Measurements from ENCODE around the gene SAMD4B.
"Not testable (repeated sequence)": the region's sequence is repeated elsewhere in the genome, so short reads cannot be mapped to it uniquely, and the experiment has no call there.

Gene SAMD4B

DNA sequence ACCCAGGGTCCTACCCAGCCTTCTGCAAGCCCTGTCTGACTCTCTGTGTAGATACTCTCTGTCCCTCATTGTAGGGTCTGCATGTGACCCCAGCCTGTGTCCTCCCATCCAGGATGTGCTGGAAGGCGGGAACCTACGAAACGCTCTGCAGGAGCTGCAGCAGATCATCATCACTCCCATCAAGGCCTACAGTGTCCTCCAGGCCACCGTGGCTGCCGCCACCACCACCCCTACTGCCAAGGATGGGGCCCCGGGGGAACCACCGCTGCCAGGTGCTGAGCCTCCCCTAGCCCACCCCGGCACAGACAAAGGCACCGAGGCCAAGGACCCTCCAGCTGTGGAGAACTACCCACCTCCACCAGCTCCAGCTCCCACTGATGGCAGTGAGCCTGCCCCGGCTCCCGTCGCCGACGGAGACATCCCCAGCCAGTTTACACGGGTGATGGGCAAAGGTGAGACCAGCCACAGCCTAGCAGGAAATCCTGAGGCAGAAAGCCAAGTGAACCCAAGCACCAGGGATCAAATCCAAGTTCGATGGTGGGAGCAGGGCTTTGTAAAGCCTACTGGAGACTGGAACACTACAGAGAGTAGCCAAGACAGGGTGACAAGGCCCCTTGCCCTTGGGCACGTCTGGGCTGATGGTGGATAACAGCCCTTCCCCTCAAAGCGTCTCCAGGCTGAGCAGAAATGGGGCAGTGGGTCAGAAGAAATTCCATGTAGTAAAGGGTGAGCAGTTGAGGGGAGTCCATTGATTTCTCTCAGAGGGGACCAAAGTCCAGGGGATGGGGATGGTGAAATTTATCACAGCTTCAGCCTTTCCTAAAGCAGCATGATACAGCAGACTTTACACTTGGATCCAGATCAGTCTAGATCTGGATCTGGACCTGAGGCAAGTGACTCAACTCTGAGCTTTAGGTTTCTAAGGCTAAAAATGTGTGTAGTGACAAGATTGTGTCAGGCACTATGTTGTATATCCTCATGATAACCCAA is 35.4 kb downstream of the SAMD4B start:
- H3K4me1 ChIP-seq (ENCODE audit: low read length): no peaks in the 10 kb centered on the region
- DNase-seq: no peak
- H3K79me2 ChIP-seq (ENCODE audit: low read length): no peaks in the 10 kb centered on the region
- no peak overlapping the region for H2AFZ ChIP-seq (ENCODE audit: low read length)
- H3K9me3 ChIP-seq (replicated peaks; ENCODE audit: insufficient read depth, low read length): no peaks in the 10 kb centered on the region
- no peaks in the 10 kb centered on the region for H3K36me3 ChIP-seq (replicated peaks; ENCODE audit: insufficient read depth, low read length)
- no peak overlapping the region for H3K4me2 ChIP-seq (ENCODE audit: low read depth, low read length)
- no peak overlapping the region for H3K27ac ChIP-seq (ENCODE audit: low read length)
- no peaks in the 10 kb centered on the region for H3F3A ChIP-seq (ENCODE audit: insufficient read depth, low read length)
- no peak overlapping the region for H3K4me3 ChIP-seq (ENCODE audit: low read length)
- no peak overlapping the region for H3K9ac ChIP-seq (ENCODE audit: low read length)
- TF ChIP-seq EZH2 (optimal IDR thresholded peaks at IDR 0.05; ENCODE audit: low read depth, low read length): no peak
- TF ChIP-seq CTCF (IDR thresholded peaks at IDR 0.05; ENCODE audit: low read length): no peak
- no peak for TF ChIP-seq EZH2phosphoT487 (IDR thresholded peaks at IDR 0.05; ENCODE audit: low read length)
- no peaks in the 10 kb centered on the region for H3K9me2 ChIP-seq (replicated peaks; ENCODE audit: insufficient read depth, low read length)
- no peaks in the 10 kb centered on the region for H4K20me1 ChIP-seq (ENCODE audit: insufficient read depth, low read length)
- no peaks in the 10 kb centered on the region for H3K27me3 ChIP-seq (replicated peaks; ENCODE audit: insufficient read depth, low read length)

DNA sequence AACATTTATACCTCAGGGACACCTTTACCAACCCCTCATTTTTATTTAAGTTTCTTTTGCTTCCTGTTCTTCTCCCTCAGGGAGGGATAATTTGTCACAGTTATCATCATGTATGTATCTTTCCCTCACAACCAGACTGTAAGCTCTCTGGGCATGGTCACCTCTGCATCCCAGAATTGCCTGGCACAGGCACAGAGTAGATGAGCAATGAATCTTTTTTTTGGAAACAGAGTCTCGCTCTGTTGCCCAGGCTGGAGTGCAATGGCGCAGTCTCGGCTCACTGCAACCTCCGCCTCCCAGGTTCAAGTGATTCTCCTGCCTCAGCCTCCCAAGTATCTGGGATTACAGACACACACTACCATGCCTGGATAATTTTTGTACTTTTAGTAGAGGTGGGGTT is 37.1 kb downstream of the SAMD4B start:
- not testable (repeated sequence) for H3K9me2 ChIP-seq (replicated peaks; ENCODE audit: insufficient read depth, low read length); H2AFZ ChIP-seq (ENCODE audit: low read length); H3F3A ChIP-seq (ENCODE audit: insufficient read depth, low read length); H3K9ac ChIP-seq (ENCODE audit: low read length); H3K9me3 ChIP-seq (replicated peaks; ENCODE audit: insufficient read depth, low read length); H4K20me1 ChIP-seq (ENCODE audit: insufficient read depth, low read length); H3K36me3 ChIP-seq (replicated peaks; ENCODE audit: insufficient read depth, low read length); H3K79me2 ChIP-seq (ENCODE audit: low read length); H3K4me3 ChIP-seq (ENCODE audit: low read length); DNase-seq; H3K27ac ChIP-seq (ENCODE audit: low read length); H3K4me2 ChIP-seq (ENCODE audit: low read depth, low read length); H3K27me3 ChIP-seq (replicated peaks; ENCODE audit: insufficient read depth, low read length); H3K4me1 ChIP-seq (ENCODE audit: low read length)

DNA sequence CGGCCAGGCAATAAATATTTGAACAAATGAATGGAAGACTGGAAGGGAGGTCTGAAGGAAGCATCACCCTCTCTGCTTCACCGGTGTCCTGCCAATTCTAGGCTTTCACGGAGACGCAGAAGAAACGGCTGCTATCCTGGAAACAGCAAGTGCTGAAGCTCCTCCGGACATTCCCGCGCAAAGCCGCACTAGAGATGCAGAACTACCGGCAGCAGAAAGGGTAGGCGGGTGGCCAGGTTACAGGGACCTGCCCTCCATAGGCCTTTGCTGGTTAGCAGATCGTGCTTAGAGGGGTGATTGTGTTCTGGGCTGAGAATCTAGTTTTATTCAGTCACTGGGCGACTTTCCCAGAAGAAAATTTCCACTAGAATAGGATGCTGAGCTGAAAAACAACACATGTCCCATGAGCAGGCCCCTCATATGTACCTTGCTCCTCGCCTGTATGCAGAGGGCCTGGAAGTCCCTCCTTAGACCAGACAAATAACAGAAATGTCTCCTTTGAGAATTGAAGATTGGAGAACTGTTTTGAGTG is 37.7 kb downstream of the SAMD4B start:
- H3K4me1 ChIP-seq (ENCODE audit: low read length): no peaks in the 10 kb centered on the region
- H3K36me3 ChIP-seq (replicated peaks; ENCODE audit: insufficient read depth, low read length): no peaks in the 10 kb centered on the region
- H3K27ac ChIP-seq (ENCODE audit: low read length): no peak overlapping the region
- H3K79me2 ChIP-seq (ENCODE audit: low read length): no peaks in the 10 kb centered on the region
- H3K4me2 ChIP-seq (ENCODE audit: low read depth, low read length): no peak overlapping the region
- no peak overlapping the region for H3K9ac ChIP-seq (ENCODE audit: low read length)
- no peak overlapping the region for H3K4me3 ChIP-seq (ENCODE audit: low read length)
- H3K9me2 ChIP-seq (replicated peaks; ENCODE audit: insufficient read depth, low read length): no peaks in the 10 kb centered on the region
- H3K27me3 ChIP-seq (replicated peaks; ENCODE audit: insufficient read depth, low read length): no peaks in the 10 kb centered on the region
- H3F3A ChIP-seq (ENCODE audit: insufficient read depth, low read length): no peaks in the 10 kb centered on the region
- no peaks in the 10 kb centered on the region for H4K20me1 ChIP-seq (ENCODE audit: insufficient read depth, low read length)
- no peak for DNase-seq
- TF ChIP-seq EZH2 (optimal IDR thresholded peaks at IDR 0.05; ENCODE audit: low read depth, low read length): no peak
- TF ChIP-seq EZH2phosphoT487 (IDR thresholded peaks at IDR 0.05; ENCODE audit: low read length): no peak
- no peak for TF ChIP-seq CTCF (IDR thresholded peaks at IDR 0.05; ENCODE audit: low read length)
- no peaks in the 10 kb centered on the region for H3K9me3 ChIP-seq (replicated peaks; ENCODE audit: insufficient read depth, low read length)
- H2AFZ ChIP-seq (ENCODE audit: low read length): no peak overlapping the region
